ENCODE data around the gene SMCHD1.
"Not testable (repeated sequence)": the region's sequence is repeated elsewhere in the genome, so short reads cannot be mapped to it uniquely, and the experiment has no call there.

SMCHD1 gene

GRCh38 chr18:2715990-2716389 lies 60.5 kb downstream of the SMCHD1 start:
- peaks cover 21% of the 10 kb centered on the region for H3K4me1 Mint-ChIP-seq (ENCODE audit: low read depth)
- no peaks in the 10 kb centered on the region for H3K27me3 Mint-ChIP-seq (ENCODE audit: low read depth)
- DNase-seq (ENCODE audit: low spot score) = no peak
- H3K27ac Mint-ChIP-seq = peak overlapping the region; percentile 60
- no peak overlapping the region for H3K4me3 Mint-ChIP-seq
- H3K9me3 Mint-ChIP-seq = no peaks in the 10 kb centered on the region
- peaks cover 73% of the 10 kb centered on the region for H3K36me3 Mint-ChIP-seq (ENCODE audit: low read depth)

DNA sequence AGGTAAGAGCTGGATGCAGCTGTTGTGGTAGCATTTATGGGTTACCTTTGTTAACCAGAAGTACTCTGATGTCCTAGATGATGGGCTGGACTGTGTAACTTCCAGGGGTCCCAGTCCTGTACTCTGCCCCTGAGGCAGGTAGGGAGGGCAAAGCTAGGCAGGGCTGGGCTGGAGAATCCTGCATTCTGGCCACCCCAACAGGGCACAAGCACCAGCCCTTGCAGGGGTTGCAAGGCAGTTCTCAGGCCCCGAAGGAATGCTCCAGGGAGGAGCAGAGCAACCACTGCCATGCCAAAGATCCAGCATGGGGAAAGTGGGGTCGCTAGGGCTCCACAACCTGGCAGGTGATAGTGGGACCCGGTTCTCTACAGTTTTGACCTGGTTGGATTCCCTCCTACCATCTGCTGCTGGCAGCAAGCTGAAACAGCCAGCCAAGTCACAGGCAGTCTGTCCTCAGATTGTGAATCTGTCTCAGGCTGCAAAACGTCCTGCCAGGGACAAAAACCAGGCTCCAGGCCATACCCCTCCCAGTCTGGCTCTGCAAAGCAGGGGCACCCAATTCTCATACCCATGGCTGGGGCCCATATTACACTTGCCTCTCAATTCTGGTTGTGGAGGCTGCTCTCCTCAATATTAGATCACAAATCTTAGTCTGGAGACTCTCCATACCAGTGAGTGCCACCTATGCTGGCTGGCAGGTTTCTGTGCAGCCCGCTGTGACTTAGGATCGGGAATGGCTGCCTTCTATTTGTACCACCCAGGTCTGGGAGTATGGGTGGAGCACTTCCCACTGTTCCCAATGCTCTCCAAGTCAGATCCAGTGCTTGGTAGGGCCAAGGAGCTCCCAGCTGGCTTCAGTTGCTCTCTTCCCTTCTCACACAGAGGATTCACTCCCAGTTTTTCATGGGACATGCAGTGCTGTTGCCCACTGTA lies 61.1 kb downstream of the SMCHD1 start:
- Mint-ChIP-seq H3K4me3 (no peak overlapping the region), H3K36me3 (ENCODE audit: low read depth) (peaks cover 76% of the 10 kb centered on the region), H3K9me3 (no peaks in the 10 kb centered on the region), H3K27ac (peak overlapping the region; percentile 60), H3K27me3 (ENCODE audit: low read depth) (no peaks in the 10 kb centered on the region), H3K4me1 (ENCODE audit: low read depth) (peaks cover 23% of the 10 kb centered on the region)
- DNase-seq (ENCODE audit: low spot score) = no peak

- Mint-ChIP-seq H3K4me3 (no peak overlapping the region), H3K4me1 (ENCODE audit: low read depth) (peaks cover 23% of the 10 kb centered on the region)
Observed at GRCh38 chr18:2717407-2717806, 61.9 kb downstream of the SMCHD1 start.

GRCh38 chr18:2719040-2719439 lies 63.5 kb downstream of the SMCHD1 start:
- no peak overlapping the region for H3K4me3 Mint-ChIP-seq
- no peaks in the 10 kb centered on the region for H3K27me3 Mint-ChIP-seq (ENCODE audit: low read depth)
- H3K27ac Mint-ChIP-seq = no peak overlapping the region

More at GRCh38 chr18:2717407-2717806, 61.9 kb downstream of the SMCHD1 start:
- Mint-ChIP-seq H3K9me3 (no peaks in the 10 kb centered on the region), H3K27me3 (ENCODE audit: low read depth) (no peaks in the 10 kb centered on the region), H3K27ac (no peak overlapping the region), H3K36me3 (ENCODE audit: low read depth) (peaks cover 71% of the 10 kb centered on the region)
- DNase-seq (ENCODE audit: low spot score) = no peak

GRCh38 chr18:2723207-2723606 lies 67.7 kb downstream of the SMCHD1 start:
- H3K36me3 Mint-ChIP-seq (ENCODE audit: low read depth) = peaks cover 60% of the 10 kb centered on the region
- H3K4me1 Mint-ChIP-seq (ENCODE audit: low read depth) = peaks cover 26% of the 10 kb centered on the region
- DNase-seq (ENCODE audit: low spot score) = no peak
- no peaks in the 10 kb centered on the region for H3K27me3 Mint-ChIP-seq (ENCODE audit: low read depth)
- no peak overlapping the region for H3K27ac Mint-ChIP-seq
- no peaks in the 10 kb centered on the region for H3K9me3 Mint-ChIP-seq
- no peak overlapping the region for H3K4me3 Mint-ChIP-seq

More at GRCh38 chr18:2719040-2719439, 63.5 kb downstream of the SMCHD1 start:
- peaks cover 24% of the 10 kb centered on the region for H3K4me1 Mint-ChIP-seq (ENCODE audit: low read depth)
- peaks cover 73% of the 10 kb centered on the region for H3K36me3 Mint-ChIP-seq (ENCODE audit: low read depth)
- DNase-seq (ENCODE audit: low spot score) = no peak
- H3K9me3 Mint-ChIP-seq = no peaks in the 10 kb centered on the region

- H3K4me3 Mint-ChIP-seq = no peak overlapping the region
- no peak overlapping the region for H3K27ac Mint-ChIP-seq
- H3K4me1 Mint-ChIP-seq (ENCODE audit: low read depth) = peaks cover 10% of the 10 kb centered on the region
- no peak for DNase-seq (ENCODE audit: low spot score)
- H3K36me3 Mint-ChIP-seq (ENCODE audit: low read depth) = peaks cover 67% of the 10 kb centered on the region
- H3K9me3 Mint-ChIP-seq = no peaks in the 10 kb centered on the region
- no peaks in the 10 kb centered on the region for H3K27me3 Mint-ChIP-seq (ENCODE audit: low read depth)
Observed at GRCh38 chr18:2729757-2730156, 74.2 kb downstream of the SMCHD1 start.

DNA sequence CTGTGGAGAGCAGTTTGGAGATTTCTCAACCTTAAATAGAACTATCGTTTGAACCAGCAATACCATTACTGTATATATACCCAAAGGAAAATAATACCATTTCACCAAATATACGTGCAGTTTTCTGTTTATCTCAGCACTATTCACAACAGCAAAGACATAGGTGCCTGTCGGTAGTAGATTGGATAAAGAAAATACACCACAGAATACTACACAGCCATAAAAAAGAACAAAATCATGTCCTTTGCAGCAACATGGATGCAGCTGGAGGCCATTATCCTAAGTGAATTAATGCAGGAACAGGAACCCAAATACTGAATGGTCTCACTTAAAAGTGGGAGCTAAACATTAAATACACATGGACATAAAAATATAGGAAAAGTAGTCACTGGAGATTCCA lies 81.3 kb downstream of the SMCHD1 start:
- peaks cover 3% of the 10 kb centered on the region for H3K4me1 Mint-ChIP-seq (ENCODE audit: low read depth)
- H3K4me3 Mint-ChIP-seq = no peak overlapping the region
- H3K36me3 Mint-ChIP-seq (ENCODE audit: low read depth) = peaks cover 91% of the 10 kb centered on the region
- H3K9me3 Mint-ChIP-seq = no peaks in the 10 kb centered on the region
- DNase-seq (ENCODE audit: low spot score) = no peak
- no peak overlapping the region for H3K27ac Mint-ChIP-seq
- no peaks in the 10 kb centered on the region for H3K27me3 Mint-ChIP-seq (ENCODE audit: low read depth)

GRCh38 chr18:2740082-2740481 lies 84.6 kb downstream of the SMCHD1 start:
- DNase-seq (ENCODE audit: low spot score); H3K27me3 Mint-ChIP-seq (ENCODE audit: low read depth); H3K9me3 Mint-ChIP-seq; H3K4me3 Mint-ChIP-seq; H3K27ac Mint-ChIP-seq; H3K4me1 Mint-ChIP-seq (ENCODE audit: low read depth): not testable (repeated sequence)
- peaks cover 90% of the 10 kb centered on the region for H3K36me3 Mint-ChIP-seq (ENCODE audit: low read depth)

DNA sequence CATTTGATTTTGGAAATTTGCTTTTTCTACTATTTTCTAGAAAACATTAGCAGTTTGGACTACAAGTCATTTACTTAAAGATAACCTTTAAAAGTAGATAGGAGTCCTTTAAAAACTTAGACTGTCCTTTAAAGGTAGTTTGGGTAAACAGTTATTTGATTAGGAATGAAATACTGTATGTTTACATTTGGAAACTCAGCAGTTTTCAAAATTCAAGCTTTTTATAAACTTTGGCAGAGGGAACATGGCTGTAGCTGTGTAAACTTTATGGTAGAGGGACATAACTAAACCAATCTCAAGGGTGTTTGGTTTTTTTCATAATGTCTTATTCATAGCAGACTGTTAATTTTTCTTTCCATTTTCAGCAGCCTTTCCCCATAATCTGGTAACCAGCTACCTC lies 90.7 kb downstream of the SMCHD1 start:
- Mint-ChIP-seq H3K9me3 (peaks cover 4% of the 10 kb centered on the region), H3K36me3 (ENCODE audit: low read depth) (peaks cover 75% of the 10 kb centered on the region), H3K4me3 (no peak overlapping the region), H3K27me3 (ENCODE audit: low read depth) (no peaks in the 10 kb centered on the region), H3K27ac (peak overlapping the region; percentile 23), H3K4me1 (ENCODE audit: low read depth) (peaks cover 18% of the 10 kb centered on the region)
- no peak for DNase-seq (ENCODE audit: low spot score)

- H3K4me3 Mint-ChIP-seq = no peak overlapping the region
- peaks cover 46% of the 10 kb centered on the region for H3K36me3 Mint-ChIP-seq (ENCODE audit: low read depth)
- H3K27me3 Mint-ChIP-seq (ENCODE audit: low read depth) = no peaks in the 10 kb centered on the region
- H3K9me3 Mint-ChIP-seq = no peaks in the 10 kb centered on the region
- H3K4me1 Mint-ChIP-seq (ENCODE audit: low read depth) = peaks cover 6% of the 10 kb centered on the region
- no peak overlapping the region for H3K27ac Mint-ChIP-seq
- DNase-seq (ENCODE audit: low spot score) = no peak
Observed at GRCh38 chr18:2758309-2758708, 102.8 kb downstream of the SMCHD1 start.

- H3K36me3 Mint-ChIP-seq (ENCODE audit: low read depth) = peaks cover 66% of the 10 kb centered on the region
- no peaks in the 10 kb centered on the region for H3K9me3 Mint-ChIP-seq
- no peak overlapping the region for H3K27ac Mint-ChIP-seq
Observed at GRCh38 chr18:2774669-2775068, 119.1 kb downstream of the SMCHD1 start.

DNA sequence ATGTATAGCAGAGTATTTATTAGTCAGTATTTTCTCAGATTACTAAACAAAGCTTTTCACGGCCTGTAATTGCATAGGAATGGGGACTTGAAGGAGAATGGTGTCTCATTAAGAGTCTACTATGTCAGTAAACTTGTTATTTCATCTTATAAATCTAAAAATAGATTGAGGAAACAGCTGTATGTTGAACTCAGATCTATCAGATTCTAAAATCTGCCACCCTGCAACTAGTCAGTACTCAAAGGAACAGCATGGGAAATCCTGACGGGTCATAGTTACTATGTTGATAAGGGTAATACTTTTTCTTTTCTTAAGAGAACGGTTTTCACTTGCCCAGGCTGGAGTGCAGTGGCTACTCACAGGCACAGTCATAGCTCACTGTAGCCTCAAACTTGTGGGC lies 121.1 kb downstream of the SMCHD1 start:
- Mint-ChIP-seq H3K27ac (no peak overlapping the region), H3K4me1 (ENCODE audit: low read depth) (peaks cover 3% of the 10 kb centered on the region), H3K9me3 (no peaks in the 10 kb centered on the region), H3K4me3 (no peak overlapping the region), H3K27me3 (ENCODE audit: low read depth) (no peaks in the 10 kb centered on the region), H3K36me3 (ENCODE audit: low read depth) (peaks cover 65% of the 10 kb centered on the region)
- no peak for DNase-seq (ENCODE audit: low spot score)

More at GRCh38 chr18:2774669-2775068, 119.1 kb downstream of the SMCHD1 start:
- Mint-ChIP-seq H3K27me3 (ENCODE audit: low read depth) (no peaks in the 10 kb centered on the region), H3K4me1 (ENCODE audit: low read depth) (peaks cover 1% of the 10 kb centered on the region), H3K4me3 (no peak overlapping the region)
- DNase-seq (ENCODE audit: low spot score) = no peak

GRCh38 chr18:2777241-2777640 lies 121.7 kb downstream of the SMCHD1 start:
- Mint-ChIP-seq H3K4me3 (no peak overlapping the region), H3K27me3 (ENCODE audit: low read depth) (no peaks in the 10 kb centered on the region), H3K36me3 (ENCODE audit: low read depth) (peaks cover 65% of the 10 kb centered on the region), H3K27ac (peak overlapping the region; percentile 32), H3K9me3 (no peaks in the 10 kb centered on the region), H3K4me1 (ENCODE audit: low read depth) (peaks cover 3% of the 10 kb centered on the region)
- no peak for DNase-seq (ENCODE audit: low spot score)

DNA sequence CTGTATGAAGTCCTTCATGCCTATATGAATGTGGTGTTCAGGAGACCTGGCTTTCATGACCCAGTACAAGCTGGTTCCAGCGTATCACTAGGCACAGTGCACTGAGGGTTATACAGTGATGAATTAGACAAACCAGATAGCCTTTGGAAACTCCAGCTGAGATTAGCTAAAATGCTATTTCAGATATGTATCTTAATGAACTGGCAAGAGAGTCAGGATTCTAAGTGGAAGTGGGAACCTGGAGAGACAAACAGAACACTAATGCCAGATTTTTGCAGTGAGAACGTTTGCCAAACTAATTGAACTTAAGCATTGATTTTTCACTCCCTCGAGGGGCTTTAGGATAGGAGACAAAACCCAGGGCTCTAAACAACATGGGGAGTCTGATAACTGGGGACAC lies 125.2 kb downstream of the SMCHD1 start:
- Mint-ChIP-seq H3K36me3 (ENCODE audit: low read depth) (peaks cover 61% of the 10 kb centered on the region), H3K27ac (no peak overlapping the region), H3K4me3 (no peak overlapping the region), H3K4me1 (ENCODE audit: low read depth) (peaks cover 3% of the 10 kb centered on the region), H3K9me3 (no peaks in the 10 kb centered on the region), H3K27me3 (ENCODE audit: low read depth) (no peaks in the 10 kb centered on the region)
- DNase-seq (ENCODE audit: low spot score) = no peak
